HepG2 (cell line): Measurements from ENCODE around the gene DNAJC28. TPM values are rescaled to one million over a fixed set of nuclear protein-coding genes. Genes with fewer than 3 reads are reported as not detected.

Experiments used
- ARNTL ChIP-seq: sonication (generic); formaldehyde crosslinking; IDR thresholded peaks from 2 replicates; pipeline ENCODE4 v1.4.0; 2020; ENCODE audit warnings: mild to moderate bottlenecking, missing genetic modification reagents
- BCL6 ChIP-seq: IDR thresholded peaks from 2 replicates; pipeline ENCODE4 v1.6.1; 2016; ENCODE audit warnings: missing genetic modification reagents, missing compliant biosample characterization
- CBFB ChIP-seq: sonication (generic); formaldehyde crosslinking; IDR thresholded peaks from 2 replicates; pipeline ENCODE4 v1.4.0; 2020; ENCODE audit warnings: missing genetic modification reagents
- FOXM1 ChIP-seq: sonication (generic); formaldehyde crosslinking; IDR thresholded peaks from 2 replicates; pipeline ENCODE4 v1.5.0; 2020; ENCODE audit warnings: missing genetic modification reagents
- HDAC1 ChIP-seq: sonication (generic); formaldehyde crosslinking; IDR thresholded peaks from 2 replicates; pipeline ENCODE4 v1.5.1; 2020; ENCODE audit warnings: mild to moderate bottlenecking, missing genetic modification reagents
- KAT2B ChIP-seq: fragments of 150-350 bp; IDR thresholded peaks from 2 replicates; pipeline ENCODE4 v1.6.1; 2014; ENCODE audit warnings: low read depth, low read length, borderline replicate concordance
- KDM4B ChIP-seq: sonication (generic); formaldehyde crosslinking; IDR thresholded peaks from 2 replicates; pipeline ENCODE4 v1.4.0; 2020; ENCODE audit warnings: missing genetic modification reagents
- NFIC ChIP-seq: IDR thresholded peaks from 2 replicates; pipeline ENCODE4 v1.6.1; 2012; ENCODE audit warnings: mild to moderate bottlenecking, low read length, inconsistent platforms
- PAWR ChIP-seq: sonication (generic); formaldehyde crosslinking; IDR thresholded peaks from 2 replicates; pipeline ENCODE4 v1.4.0; 2020; ENCODE audit warnings: missing genetic modification reagents, mild to moderate bottlenecking, borderline replicate concordance
- PPARG ChIP-seq: conservative IDR thresholded peaks from 2 replicates; pipeline ENCODE4 v1.6.1; 2016; ENCODE audit warnings: missing biosample characterization, missing genetic modification reagents
- PRPF4 ChIP-seq: fragments of 200-400 bp; formaldehyde crosslinking; IDR thresholded peaks from 2 replicates; pipeline ENCODE4 v1.6.1; 2016; ENCODE audit warnings: low read length, low read depth; ENCODE audit not compliant: poor library complexity, severe bottlenecking
- RELA ChIP-seq: sonication (generic); formaldehyde crosslinking; IDR thresholded peaks from 2 replicates; pipeline ENCODE4 v1.4.0; 2020; ENCODE audit warnings: missing genetic modification reagents
- RNF2 ChIP-seq: fragments of 450-650 bp; conservative IDR thresholded peaks from 2 replicates; pipeline ENCODE4 v1.6.1; 2016; ENCODE audit warnings: low read depth
- TBP ChIP-seq: sonication (generic); formaldehyde crosslinking; IDR thresholded peaks from 2 replicates; pipeline ENCODE4 v1.5.0; 2020; ENCODE audit warnings: missing genetic modification reagents
- TEAD2 ChIP-seq: sonication (generic); formaldehyde crosslinking; IDR thresholded peaks from 2 replicates; pipeline ENCODE4 v1.9.0; 2021; ENCODE audit warnings: missing genetic modification reagents
- ZBTB20 ChIP-seq: sonication (generic); formaldehyde crosslinking; IDR thresholded peaks from 2 replicates; pipeline ENCODE4 v1.8.1; 2023; ENCODE audit warnings: missing genetic modification reagents, low read depth, mild to moderate bottlenecking, borderline replicate concordance
- ZFP82 ChIP-seq: sonication (generic); formaldehyde crosslinking; IDR thresholded peaks from 2 replicates; pipeline ENCODE4 v1.5.1; 2020; ENCODE audit warnings: mild to moderate bottlenecking, missing genetic modification reagents, borderline replicate concordance
- ZNF17 ChIP-seq: sonication (generic); formaldehyde crosslinking; IDR thresholded peaks from 2 replicates; pipeline ENCODE4 v1.5.0; 2020; ENCODE audit warnings: mild to moderate bottlenecking, missing genetic modification reagents
- ZNF282 ChIP-seq: fragments of 450-650 bp; IDR thresholded peaks from 2 replicates; pipeline ENCODE4 v1.6.1; 2018; ENCODE audit not compliant: partially characterized antibody
- ZNF484 ChIP-seq: sonication (generic); formaldehyde crosslinking; IDR thresholded peaks from 2 replicates; pipeline ENCODE4 v1.5.1; 2020; ENCODE audit warnings: mild to moderate bottlenecking, low read depth, missing genetic modification reagents, borderline replicate concordance
- ZNF543 ChIP-seq: sonication (generic); formaldehyde crosslinking; IDR thresholded peaks from 2 replicates; pipeline ENCODE4 v1.4.0; 2020; ENCODE audit warnings: mild to moderate bottlenecking, missing genetic modification reagents
- ZNF619 ChIP-seq: sonication (generic); formaldehyde crosslinking; IDR thresholded peaks from 2 replicates; pipeline ENCODE4 v1.4.0; 2020; ENCODE audit warnings: mild to moderate bottlenecking, missing genetic modification reagents
- ZNF746 ChIP-seq: sonication (generic); formaldehyde crosslinking; IDR thresholded peaks from 2 replicates; pipeline ENCODE4 v1.8.0; 2022; ENCODE audit warnings: mild to moderate bottlenecking, missing genetic modification reagents
- ZNF768 ChIP-seq: sonication (generic); formaldehyde crosslinking; IDR thresholded peaks from 2 replicates; pipeline ENCODE4 v1.4.0; 2020; ENCODE audit warnings: missing genetic modification reagents
- polyA plus RNA-seq, 8 experiments: library from polyadenylated mRNA; depleted of rRNA in 3 of 8; stranded (reverse) in 7 of 8; unstranded in 1 of 8; fragments of >200 nt; fragmentation: Illumina TruSeq in 4 of 8; extraction: Trizol in 4 of 8; gene quantifications; 2 replicates each; pipeline versions ENCODE4 v1.2.1 to v1.2.3, GENCODE V29; 2011 to 2016; ENCODE audit warnings: low read depth in 4 of 8, missing spikeins in 1 of 8, mixed read lengths in 1 of 8; ENCODE audit not compliant: insufficient read depth in 1 of 8
- total RNA-seq, 5 experiments: library from RNA; depleted of rRNA; stranded (reverse); fragments of >200 nt; fragmentation: Illumina TruSeq; extraction: Trizol; gene quantifications; 2 replicates each; pipeline ENCODE4 v1.2.3, GENCODE V29; 2016; ENCODE audit warnings: low read depth in 1 of 5
- TF ChIP-seq, protein P1 (sequence below): sonication (generic); formaldehyde crosslinking; conservative IDR thresholded peaks from 2 replicates; pipeline ENCODE4 v1.4.0; 2020; ENCODE audit warnings: missing genetic modification reagents
- TF ChIP-seq, protein P2 (sequence below): sonication (generic); formaldehyde crosslinking; IDR thresholded peaks from 2 replicates; pipeline ENCODE4 v1.8.1; 2023; ENCODE audit warnings: mild to moderate bottlenecking, inconsistent platforms, moderate library complexity, missing genetic modification reagents, borderline replicate concordance
- TF ChIP-seq, protein P3 (sequence below): sonication (generic); formaldehyde crosslinking; IDR thresholded peaks from 2 replicates; pipeline ENCODE4 v1.5.1; 2020; ENCODE audit warnings: mild to moderate bottlenecking, missing genetic modification reagents, moderate library complexity
- TF ChIP-seq, protein P4 (sequence below): IDR thresholded peaks from 2 replicates; pipeline ENCODE4 v1.6.1; 2012; ENCODE audit warnings: low read depth, low read length, improper control_type of control experiment

DNAJC28 gene
- total and polyA plus RNA-seq, 2 of the 13 experiments (the other 11 are each of a cell fraction or from before 2014, with no cell fraction given), result 1.5 to 3.3 TPM

DNA sequence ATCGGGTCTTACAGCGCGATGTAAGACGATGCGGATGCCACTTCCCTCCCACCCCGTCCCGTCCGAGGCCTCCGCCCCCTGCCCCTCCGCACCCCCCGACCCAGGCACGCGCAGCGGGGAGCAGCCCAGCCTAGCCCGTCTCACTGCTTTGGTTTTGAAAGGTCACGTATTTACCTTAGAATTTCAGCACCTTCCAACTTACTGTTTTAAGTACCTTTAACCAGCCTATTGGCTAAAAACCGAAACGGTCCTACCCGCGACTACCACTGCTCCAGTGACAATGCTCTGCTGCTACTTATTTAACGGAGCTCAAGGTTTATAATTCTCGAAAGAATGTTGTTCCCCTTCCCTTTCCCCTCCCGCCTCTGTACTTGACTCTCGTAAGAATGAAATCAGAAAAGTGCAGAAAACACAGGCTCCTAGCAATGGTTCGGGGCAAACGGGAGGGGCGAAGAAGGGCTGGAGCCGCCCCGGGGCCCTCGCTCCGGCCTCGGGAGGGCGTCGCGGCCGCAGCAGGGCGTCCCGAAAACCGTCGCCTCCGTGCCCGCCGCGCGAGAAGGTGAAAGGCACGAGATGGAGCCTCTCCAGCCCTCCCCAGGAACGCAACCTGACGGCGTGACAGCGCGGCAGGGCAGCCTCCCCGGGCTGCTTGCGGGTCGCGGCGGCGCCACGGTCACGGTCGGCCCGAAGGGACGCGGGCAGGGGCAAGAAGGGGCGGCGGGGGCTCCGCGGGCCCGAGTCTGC lies 12.4 kb downstream of the DNAJC28 start (continued):
- TF ChIP-seq PRPF4 (no peak), TEAD2 (CRISPR knock-in tag) (no peak), NFIC (no peak), KAT2B (no peak), ZNF484 (no peak), TBP (no peak), FOXM1 (no peak), ZNF746 (CRISPR knock-in tag) (no peak), ZNF768 (CRISPR knock-in tag) (peak; percentile 12; the same call in 1 of the 2 replicates), ZNF619 (no peak), ZBTB20 (CRISPR knock-in tag) (no peak), CBFB (no peak), ZNF17 (CRISPR knock-in tag) (no peak), BCL6 (CRISPR knock-in tag) (no peak), HDAC1 (CRISPR knock-in tag) (peak; percentile 2; the same call in 1 of the 2 replicates), ZNF282 (no peak), ARNTL (0 out of 2 replicates have a peak, but pooled peaks have one; percentile 12), PAWR (CRISPR knock-in tag) (no peak), PPARG (CRISPR knock-in tag) (no peak), ZFP82 (CRISPR knock-in tag) (no peak), KDM4B (CRISPR knock-in tag) (no peak), ZNF543 (CRISPR knock-in tag) (peak; percentile 32; the same call in 1 of the 2 replicates), RELA (CRISPR knock-in tag) (no peak), RNF2 (no peak)
- TF ChIP-seq, protein P1, sequence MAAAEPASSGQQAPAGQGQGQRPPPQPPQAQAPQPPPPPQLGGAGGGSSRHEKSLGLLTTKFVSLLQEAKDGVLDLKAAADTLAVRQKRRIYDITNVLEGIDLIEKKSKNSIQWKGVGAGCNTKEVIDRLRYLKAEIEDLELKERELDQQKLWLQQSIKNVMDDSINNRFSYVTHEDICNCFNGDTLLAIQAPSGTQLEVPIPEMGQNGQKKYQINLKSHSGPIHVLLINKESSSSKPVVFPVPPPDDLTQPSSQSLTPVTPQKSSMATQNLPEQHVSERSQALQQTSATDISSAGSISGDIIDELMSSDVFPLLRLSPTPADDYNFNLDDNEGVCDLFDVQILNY (CRISPR knock-in tag), result no peak; the same call in 1 of the 2 replicates
- TF ChIP-seq, protein P2, sequence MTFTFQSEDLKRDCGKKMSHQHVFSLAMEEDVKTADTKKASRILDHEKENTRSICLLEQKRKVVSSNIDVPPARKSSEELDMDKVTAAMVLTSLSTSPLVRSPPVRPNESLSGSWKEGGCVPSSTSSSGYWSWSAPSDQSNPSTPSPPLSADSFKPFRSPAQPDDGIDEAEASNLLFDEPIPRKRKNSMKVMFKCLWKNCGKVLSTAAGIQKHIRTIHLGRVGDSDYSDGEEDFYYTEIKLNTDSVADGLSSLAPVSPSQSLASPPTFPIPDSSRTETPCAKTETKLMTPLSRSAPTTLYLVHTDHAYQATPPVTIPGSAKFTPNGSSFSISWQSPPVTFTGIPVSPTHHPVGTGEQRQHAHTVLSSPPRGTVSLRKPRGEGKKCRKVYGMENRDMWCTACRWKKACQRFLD, result no peak
- TF ChIP-seq, protein P3, sequence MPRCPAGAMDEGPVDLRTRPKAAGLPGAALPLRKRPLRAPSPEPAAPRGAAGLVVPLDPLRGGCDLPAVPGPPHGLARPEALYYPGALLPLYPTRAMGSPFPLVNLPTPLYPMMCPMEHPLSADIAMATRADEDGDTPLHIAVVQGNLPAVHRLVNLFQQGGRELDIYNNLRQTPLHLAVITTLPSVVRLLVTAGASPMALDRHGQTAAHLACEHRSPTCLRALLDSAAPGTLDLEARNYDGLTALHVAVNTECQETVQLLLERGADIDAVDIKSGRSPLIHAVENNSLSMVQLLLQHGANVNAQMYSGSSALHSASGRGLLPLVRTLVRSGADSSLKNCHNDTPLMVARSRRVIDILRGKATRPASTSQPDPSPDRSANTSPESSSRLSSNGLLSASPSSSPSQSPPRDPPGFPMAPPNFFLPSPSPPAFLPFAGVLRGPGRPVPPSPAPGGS (CRISPR knock-in tag), result no peak
- TF ChIP-seq, protein P4, sequence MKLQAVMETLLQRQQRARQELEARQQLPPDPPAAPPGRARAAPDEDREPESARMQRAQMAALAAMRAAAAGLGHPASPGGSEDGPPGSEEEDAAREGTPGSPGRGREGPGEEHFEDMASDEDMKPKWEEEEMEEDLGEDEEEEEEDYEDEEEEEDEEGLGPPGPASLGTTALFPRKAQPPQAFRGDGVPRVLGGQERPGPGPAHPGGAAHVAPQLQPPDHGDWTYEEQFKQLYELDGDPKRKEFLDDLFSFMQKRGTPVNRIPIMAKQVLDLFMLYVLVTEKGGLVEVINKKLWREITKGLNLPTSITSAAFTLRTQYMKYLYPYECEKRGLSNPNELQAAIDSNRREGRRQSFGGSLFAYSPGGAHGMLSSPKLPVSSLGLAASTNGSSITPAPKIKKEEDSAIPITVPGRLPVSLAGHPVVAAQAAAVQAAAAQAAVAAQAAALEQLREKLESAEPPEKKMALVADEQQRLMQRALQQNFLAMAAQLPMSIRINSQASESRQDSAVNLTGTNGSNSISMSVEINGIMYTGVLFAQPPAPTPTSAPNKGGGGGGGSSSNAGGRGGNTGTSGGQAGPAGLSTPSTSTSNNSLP, result no peak
